ENCODE results near the gene APOM. TPM values are rescaled to one million over a fixed set of nuclear protein-coding genes. Genes with fewer than 3 reads are reported as not detected.
A peak's percentile ranks its signal among the peaks of the same experiment; 100 is the strongest.

APOM gene
- total RNA-seq, 4 donors from 2014 or later = 2.3 to 5.1 (median 4.5) TPM

- intact Hi-C loops (cut with DNase I) = loop anchor here (5.0 kb wide), 1 partner anchor 35 kb away; the partner anchor contains the start of gene CLIC1
- TF ChIP-seq CTCF (IDR thresholded peaks at IDR 0.05) = no peak
- TF ChIP-seq POLR2A (IDR thresholded peaks at IDR 0.05) = no peak
- Histone ChIP-seq H3K36me3 (peaks cover 0 to 4% of the 10 kb centered on the region in 2 donors), H3K4me3 (replicated peaks in 1 of 3) (peak overlapping the region; percentile 33 to 90 (median 75)), H3K9me3 (no peaks in the 10 kb centered on the region), H3K27ac (peak overlapping the region; percentile 95 to 99 (median 96)), H3K27me3 (no peaks in the 10 kb centered on the region), H3K4me1 (peaks cover 20 to 21% of the 10 kb centered on the region in 2 donors)
- 0 to 1% methylated on average over 10 of the region's 10 CpGs for WGBS, 2 donors
- no peak for DNase-seq
Measured at GRCh38 chr6:31702405-31702818, 46.7 kb downstream of the APOM start.

DNA sequence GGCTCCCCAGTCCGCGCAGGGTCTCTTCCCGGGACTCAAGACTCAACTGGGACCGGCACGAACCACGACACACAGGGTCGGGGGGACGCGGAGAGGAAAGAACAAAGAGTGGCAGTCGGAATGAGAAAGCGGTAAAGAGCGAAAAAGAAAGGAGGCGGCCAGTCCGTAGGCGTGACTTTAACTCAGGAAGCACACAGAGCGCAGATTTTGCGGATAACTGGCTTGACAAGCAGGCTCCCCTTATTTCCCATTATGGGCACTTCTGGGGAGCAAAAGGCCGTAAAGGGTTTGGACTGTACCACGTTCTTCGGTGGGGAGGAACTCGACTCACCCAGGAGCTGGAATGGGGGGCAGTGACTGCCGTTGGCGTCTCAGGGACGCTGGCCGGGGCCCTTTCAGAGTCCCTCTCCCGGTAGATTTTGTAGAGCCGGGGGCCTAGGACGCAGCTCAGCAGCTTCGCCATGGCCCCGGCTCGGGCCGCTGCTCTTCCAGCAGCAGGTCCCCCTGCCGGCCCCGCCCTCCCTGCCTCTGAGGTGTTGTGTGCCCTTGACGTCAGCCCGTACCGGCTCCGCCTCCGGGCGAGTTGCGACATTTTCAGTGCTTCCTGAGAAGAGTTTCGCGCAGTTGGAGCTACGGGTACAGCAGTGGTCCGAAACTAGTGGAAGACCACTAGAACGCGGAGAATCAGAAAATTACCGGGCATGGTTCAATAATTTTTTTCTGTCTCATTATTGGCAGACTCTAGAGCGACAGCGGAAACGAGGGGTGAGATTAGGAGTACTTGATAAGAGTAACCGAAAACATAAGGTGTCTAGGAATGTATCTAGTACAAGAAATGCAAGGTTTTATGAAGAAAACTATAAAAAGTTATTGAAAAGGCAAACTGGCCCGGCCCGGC lies 47.4 kb downstream of the APOM start, which contains the start of gene ABHD16A:
TSS of gene ABHD16A (minus strand) at position 506 of the 898 bp plus-strand sequence. CDS start at position 463, 43 bp downstream.
- 1% methylated on average over 46 to 51 of the region's 54 CpGs for WGBS, 2 donors

DNA sequence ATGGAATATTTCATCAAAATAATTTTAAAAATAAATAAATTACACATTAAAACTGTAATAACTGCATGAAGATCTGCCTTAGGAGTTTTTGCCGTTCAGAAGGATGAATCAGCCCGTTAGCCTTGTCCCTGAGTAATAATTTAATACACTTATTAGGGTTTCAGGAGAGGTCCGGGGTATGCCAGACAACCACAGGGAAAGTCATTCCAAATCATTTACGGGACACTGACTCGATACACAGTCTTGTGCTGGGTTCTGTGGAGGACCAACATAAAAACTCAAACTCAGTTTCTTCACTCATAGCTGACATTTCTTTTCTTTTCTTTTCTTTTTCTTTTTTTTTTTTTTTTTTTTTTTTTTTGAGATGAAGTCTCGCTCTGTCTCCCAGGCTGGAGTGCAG lies 50.2 kb downstream of the APOM start:
- no peak for TF ChIP-seq CTCF (IDR thresholded peaks at IDR 0.05)
- TF ChIP-seq POLR2A (IDR thresholded peaks at IDR 0.05) = no peak
- no peak overlapping the region for H3K4me3 ChIP-seq (replicated peaks in 1 of 3)
- no peaks in the 10 kb centered on the region for H3K27me3 ChIP-seq
- H3K36me3 ChIP-seq = no peaks in the 10 kb centered on the region
- intact Hi-C loops (cut with DNase I) = no loop called here
- no peak for DNase-seq
- WGBS, 2 donors = 93% methylated on average over 6 of the region's 6 CpGs
- H3K4me1 ChIP-seq = peaks cover 17 to 23% of the 10 kb centered on the region in 2 donors
- no peaks in the 10 kb centered on the region for H3K9me3 ChIP-seq
- no peak overlapping the region for H3K27ac ChIP-seq

More for the DNA sequence above, 47.4 kb downstream of the APOM start, which contains the start of gene ABHD16A:
- intact Hi-C loops (cut with DNase I) = loop anchor here (5.0 kb wide), 1 partner anchor 34 kb away; the partner anchor contains the start of gene CLIC1
- Histone ChIP-seq H3K9me3 (no peaks in the 10 kb centered on the region), H3K27ac (peak within 1 kb of the TSS; percentile 95 to 99 (median 96)), H3K4me1 (peaks cover 20 to 21% of the 10 kb centered on the region in 2 donors), H3K27me3 (no peaks in the 10 kb centered on the region), H3K36me3 (peaks cover 0 to 4% of the 10 kb centered on the region in 2 donors), H3K4me3 (replicated peaks in 1 of 3) (peak within 1 kb of the TSS; percentile 33 to 90 (median 75))
- peak; percentile 100 for DNase-seq
- TF ChIP-seq CTCF (IDR thresholded peaks at IDR 0.05) = no peak
- TF ChIP-seq POLR2A (IDR thresholded peaks at IDR 0.05) = peak; percentile 82 to 97

DNA sequence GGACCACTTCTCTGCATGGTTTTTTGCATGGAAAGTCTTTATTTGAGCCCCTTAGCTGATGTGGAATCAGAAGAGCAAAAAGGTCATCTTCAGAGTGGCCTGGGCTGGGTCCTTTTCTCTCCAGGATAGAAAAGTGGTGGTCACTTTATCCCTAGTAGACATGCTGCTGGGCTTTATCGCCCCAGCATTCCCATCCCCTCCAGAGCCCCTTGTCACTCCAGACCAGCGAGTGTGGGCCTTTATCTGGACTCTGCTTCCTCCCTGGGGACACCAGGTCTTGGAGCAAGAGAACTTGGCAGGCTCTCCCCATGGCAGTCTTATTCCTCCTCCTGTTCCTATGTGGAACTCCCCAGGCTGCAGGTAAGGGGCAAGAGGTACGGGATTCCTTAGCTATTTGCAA lies 50.9 kb downstream of the APOM start, which contains the start of gene LY6G6F:
TSS of gene LY6G6F (plus strand) at position 268 of the 400 bp plus-strand sequence. CDS start at position 309, 41 bp downstream.
- H3K27ac ChIP-seq = no peak within 1 kb of the TSS
- no peaks in the 10 kb centered on the region for H3K9me3 ChIP-seq
- no peaks in the 10 kb centered on the region for H3K27me3 ChIP-seq
- TF ChIP-seq CTCF (IDR thresholded peaks at IDR 0.05) (no peak), POLR2A (IDR thresholded peaks at IDR 0.05) (no peak)
- no peak for DNase-seq
- 51 to 69% methylated on average over 3 of the region's 3 CpGs for WGBS, 2 donors
- H3K4me1 ChIP-seq = peaks cover 10 to 17% of the 10 kb centered on the region in 2 donors
- H3K36me3 ChIP-seq = no peaks in the 10 kb centered on the region
- no peak within 1 kb of the TSS for H3K4me3 ChIP-seq (replicated peaks in 1 of 3)
- intact Hi-C loops (cut with DNase I) = no loop called here

All from thyroid gland (tissue), 4 donors.